Measurements from ENCODE around the gene SHISA7.

GRCh38 chr19:55484593-55485438, 41.7 kb upstream of the SHISA7 start, which contains the start of gene NAT14:
- TF ChIP-seq POLR2A (IDR thresholded peaks at IDR 0.05; ENCODE audit: low read depth, low read length): peak; percentile 24; the same call in 1 of the 2 replicates
- no peak for TF ChIP-seq POU2F2 (IDR thresholded peaks at IDR 0.05; ENCODE audit: low read depth, low read length)
